Colon (tissue), 2 donors: ENCODE data around the gene GPC2.

ENCODE experiments used
- FAIRE-seq: peaks from 2 replicates; lab custom pipeline; 2012; peaks lifted over from hg19 to GRCh38; lab: Jason Lieb, UNC
- donor health status: control.
- donor health status: control.

Gene GPC2

GRCh38 chr7:100122568-100122967 lies 54.6 kb downstream of the GPC2 start:
- no peak for FAIRE-seq

- FAIRE-seq, result no peak
Measured at GRCh38 chr7:100122067-100122466, 55.1 kb downstream of the GPC2 start.

DNA sequence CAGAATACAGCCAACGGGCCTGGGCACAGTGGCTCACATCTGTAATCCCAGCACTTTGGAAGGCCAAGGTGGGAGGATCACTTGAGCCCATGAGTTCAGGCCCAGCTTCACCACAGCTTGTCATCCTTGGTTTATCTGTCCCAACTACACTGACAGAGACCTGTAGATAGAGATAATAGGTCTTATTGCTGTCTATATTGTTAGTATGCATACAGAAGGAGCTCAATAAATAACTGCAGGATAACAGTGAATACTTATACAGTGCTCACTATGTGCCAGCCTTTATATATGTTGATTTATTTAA lies 56.5 kb downstream of the GPC2 start:
- no peak for FAIRE-seq

- FAIRE-seq, result no peak
Measured at GRCh38 chr7:100119970-100120732, 57.0 kb downstream of the GPC2 start.
